ENCODE measurements around the gene HHATL. TPM values are rescaled to one million over a fixed set of nuclear protein-coding genes. Genes with fewer than 3 reads are reported as not detected.

HHATL gene
- total RNA-seq, 4 donors from 2014 or later: 0.62 to 1.3 TPM; not detected in 2

GRCh38 chr3:42672515-42672914, 30.1 kb downstream of the HHATL start:
- DNase-seq: no peak
- Histone ChIP-seq H3K27me3 (no peaks in the 10 kb centered on the region), H3K27ac (no peak overlapping the region), H3K4me1 (no peaks in the 10 kb centered on the region), H3K4me3 (no peak overlapping the region), H3K36me3 (no peaks in the 10 kb centered on the region), H3K9me3 (no peaks in the 10 kb centered on the region)
- TF ChIP-seq CTCF (IDR thresholded peaks at IDR 0.05) (no peak), POLR2A (IDR thresholded peaks at IDR 0.05) (no peak)
- intact Hi-C loops (cut with DNase I; ENCODE audit: low total_unique reads): no loop called here

- intact Hi-C loops (cut with DNase I; ENCODE audit: low total_unique reads): no loop called here
- no peak for TF ChIP-seq CTCF (IDR thresholded peaks at IDR 0.05)
- no peak for TF ChIP-seq POLR2A (IDR thresholded peaks at IDR 0.05)
- Histone ChIP-seq H3K9me3 (no peaks in the 10 kb centered on the region), H3K36me3 (no peaks in the 10 kb centered on the region), H3K27me3 (no peaks in the 10 kb centered on the region), H3K27ac (no peak overlapping the region), H3K4me1 (peaks cover 0 to 4% of the 10 kb centered on the region in 2 donors), H3K4me3 (no peak overlapping the region)
- DNase-seq: peak in 1 of 2 donors; percentile 10
These were observed 31.9 kb downstream of the HHATL start for GRCh38 chr3:42670670-42671069.

GRCh38 chr3:42670051-42670576, 32.5 kb downstream of the HHATL start:
- Histone ChIP-seq H3K36me3 (no peaks in the 10 kb centered on the region), H3K9me3 (no peaks in the 10 kb centered on the region), H3K4me1 (peaks cover 0 to 4% of the 10 kb centered on the region in 2 donors), H3K4me3 (no peak overlapping the region), H3K27me3 (no peaks in the 10 kb centered on the region), H3K27ac (no peak overlapping the region)
- intact Hi-C loops (cut with DNase I; ENCODE audit: low total_unique reads): no loop called here
- no peak for DNase-seq
- no peak for TF ChIP-seq CTCF (IDR thresholded peaks at IDR 0.05)
- TF ChIP-seq POLR2A (IDR thresholded peaks at IDR 0.05): no peak

- DNase-seq: peak; percentile 13 to 17
- H3K4me1 ChIP-seq: peaks cover 0 to 4% of the 10 kb centered on the region in 2 donors
- no peak for TF ChIP-seq POLR2A (IDR thresholded peaks at IDR 0.05)
- TF ChIP-seq CTCF (IDR thresholded peaks at IDR 0.05): no peak
- no peak overlapping the region for H3K4me3 ChIP-seq
- no peaks in the 10 kb centered on the region for H3K27me3 ChIP-seq
- intact Hi-C loops (cut with DNase I; ENCODE audit: low total_unique reads): no loop called here
- no peak overlapping the region for H3K27ac ChIP-seq
- H3K36me3 ChIP-seq: no peaks in the 10 kb centered on the region
- no peaks in the 10 kb centered on the region for H3K9me3 ChIP-seq
These were observed 33.8 kb downstream of the HHATL start for GRCh38 chr3:42668793-42669217.

GRCh38 chr3:42668413-42668760, 34.2 kb downstream of the HHATL start:
- DNase-seq: no peak
- TF ChIP-seq CTCF (IDR thresholded peaks at IDR 0.05) (no peak), POLR2A (IDR thresholded peaks at IDR 0.05) (no peak)
- Histone ChIP-seq H3K9me3 (no peaks in the 10 kb centered on the region), H3K36me3 (no peaks in the 10 kb centered on the region), H3K27ac (no peak overlapping the region), H3K4me1 (peaks cover 0 to 4% of the 10 kb centered on the region in 2 donors), H3K27me3 (no peaks in the 10 kb centered on the region), H3K4me3 (no peak overlapping the region)
- intact Hi-C loops (cut with DNase I; ENCODE audit: low total_unique reads): no loop called here

Data from uterus (tissue), 4 donors.